NCI-H446 treated with DMSO at 0.1 percent for 48 hours (cell line): ENCODE measurements around the gene SAMD13.
"Not testable (repeated sequence)": the region's sequence is repeated elsewhere in the genome, so short reads cannot be mapped to it uniquely, and the experiment has no call there.

Source experiments
- DNase-seq: peaks from one replicate; lab custom pipeline; 2025; lab: John Stamatoyannopoulos, UW

Gene SAMD13

DNA sequence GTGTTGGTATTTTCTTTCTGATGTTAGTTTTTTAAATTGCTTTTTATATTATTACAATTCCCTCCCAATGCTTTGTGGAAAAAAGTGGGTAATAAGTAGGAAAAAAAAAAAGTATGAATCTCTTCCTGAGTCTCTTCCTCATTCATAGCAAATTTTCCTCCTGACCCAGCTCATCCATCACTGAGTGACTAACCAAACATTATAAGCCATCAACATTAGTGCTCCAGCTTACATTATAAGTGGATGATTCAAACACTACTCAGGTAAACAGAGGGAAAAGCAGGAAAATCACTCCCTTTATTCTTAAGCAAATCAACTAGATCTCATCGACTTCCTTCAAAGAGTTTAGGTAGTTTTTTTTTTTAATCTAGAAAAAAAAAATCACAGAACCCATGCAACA, 15.4 kb upstream of the SAMD13 start:
- DNase-seq: no peak

DNA sequence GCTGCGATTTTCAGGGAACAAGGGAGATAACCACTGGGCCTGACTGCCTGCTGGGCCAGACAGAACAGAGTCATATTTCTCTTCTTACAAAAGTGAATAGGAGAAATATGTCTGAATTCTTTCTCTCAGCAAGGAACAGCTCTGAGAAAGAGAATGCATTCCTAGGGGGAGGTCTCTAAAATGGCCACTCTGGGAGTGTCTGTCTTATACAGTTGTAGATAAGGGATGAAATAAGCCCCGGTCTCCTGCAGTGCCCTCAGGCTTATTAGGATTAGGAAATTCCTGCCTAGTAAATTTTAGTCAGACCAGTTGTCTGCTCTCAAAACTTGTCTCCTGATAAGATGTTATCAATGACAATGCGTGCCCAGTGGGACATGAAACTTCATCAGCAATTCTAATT, 14.1 kb upstream of the SAMD13 start:
- DNase-seq: not testable (repeated sequence)

DNA sequence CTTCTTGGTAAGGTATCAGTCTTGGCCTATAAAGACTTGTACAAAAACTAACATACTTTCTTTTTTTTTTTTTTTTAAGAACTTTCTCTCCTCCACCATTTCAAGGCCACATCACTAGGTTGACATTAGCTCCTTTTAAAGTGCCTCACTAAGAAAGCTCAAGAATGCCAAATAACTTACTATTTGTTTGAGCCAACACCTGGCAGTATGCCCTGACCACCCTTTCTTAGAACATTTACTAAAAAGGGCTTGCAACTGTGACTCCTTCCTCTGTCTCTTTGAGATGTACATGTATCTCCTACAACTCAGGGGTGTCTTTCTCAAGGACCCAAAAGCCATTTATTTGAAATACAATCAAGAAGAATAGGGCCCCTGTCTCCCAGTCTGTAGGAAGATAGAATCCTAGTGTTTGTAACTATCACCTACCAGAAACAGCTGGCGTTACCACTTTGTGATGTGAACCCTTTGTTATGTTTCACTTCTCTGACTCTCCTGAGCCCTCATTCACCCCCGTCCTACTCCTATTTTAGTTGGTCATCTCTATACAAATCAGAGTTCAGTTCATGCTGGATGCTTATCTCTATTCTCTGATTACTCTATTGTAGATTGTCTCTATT, 12.2 kb upstream of the SAMD13 start:
- DNase-seq: no peak

DNA sequence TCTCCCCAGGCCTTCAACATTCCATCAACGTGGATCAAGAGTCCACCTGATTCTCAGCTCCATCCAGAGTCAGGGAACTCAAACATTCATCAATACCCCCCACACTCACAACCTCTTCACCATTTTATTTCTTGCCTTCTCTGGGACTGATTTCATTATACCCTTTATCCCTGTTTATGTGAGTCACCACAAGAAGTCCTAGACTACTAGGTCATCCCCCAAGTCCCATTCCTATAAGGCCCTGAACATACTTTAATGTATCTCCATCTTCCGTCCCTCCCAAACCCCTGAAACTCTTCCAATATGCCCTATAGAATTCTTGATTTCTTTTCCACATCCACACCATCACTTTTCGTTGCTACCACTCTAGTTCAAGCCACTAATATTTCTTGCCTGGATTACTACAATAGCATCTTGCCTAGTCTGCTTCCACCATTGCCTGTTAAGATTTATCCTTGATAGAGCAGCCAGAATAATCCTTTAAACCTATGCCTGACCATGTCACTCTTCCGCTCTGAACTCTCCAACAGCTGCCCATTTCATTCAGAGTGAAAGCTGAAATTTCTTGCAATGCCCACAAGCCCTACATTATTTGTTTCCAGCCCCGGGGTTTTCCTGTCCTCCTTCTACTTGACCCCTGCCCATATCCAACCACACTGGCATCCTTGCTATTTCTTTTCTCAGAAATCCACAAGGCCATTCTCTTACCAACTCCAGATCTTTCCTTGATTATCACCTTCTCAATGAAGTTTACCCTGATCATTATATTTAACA, 9.4 kb upstream of the SAMD13 start:
- DNase-seq: no peak

DNA sequence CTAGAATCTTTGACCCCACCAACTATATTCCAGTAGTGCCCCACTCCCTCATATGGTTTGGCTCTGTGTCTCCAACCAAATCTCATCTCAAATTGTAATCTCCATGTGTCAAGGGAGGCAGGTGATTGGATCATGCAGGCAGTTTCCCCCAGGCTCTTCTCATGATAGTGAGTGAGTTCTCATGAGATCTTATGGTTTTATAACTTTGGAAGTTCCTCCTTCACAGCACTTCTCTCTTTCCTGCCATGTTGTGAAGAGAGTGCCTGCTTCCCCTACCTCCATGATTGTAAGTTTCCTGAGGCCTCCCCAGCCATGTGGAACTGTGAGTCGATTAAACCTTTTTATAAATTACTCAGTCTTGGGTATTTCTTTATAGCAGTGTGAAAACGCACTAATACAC, 7.7 kb upstream of the SAMD13 start:
- DNase-seq: no peak

DNA sequence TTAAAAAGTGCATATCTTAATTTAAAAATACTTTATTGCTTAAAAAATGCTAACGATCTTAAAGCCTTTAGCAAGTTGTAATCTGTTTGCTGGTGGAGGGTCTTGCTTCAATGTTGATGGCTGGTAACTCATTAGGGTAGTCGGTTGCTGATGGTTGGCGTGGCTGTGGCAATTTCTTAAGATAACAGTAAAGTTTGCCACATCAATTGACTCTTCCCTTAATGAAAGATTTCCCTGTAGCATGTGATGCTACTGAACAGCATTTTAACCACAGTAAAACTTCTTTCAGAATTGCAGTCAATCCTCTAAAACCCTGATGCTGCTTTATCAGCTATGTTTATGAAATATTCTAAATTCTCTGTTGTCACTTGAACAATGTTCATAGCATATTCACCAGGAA, 6.8 kb upstream of the SAMD13 start:
- no peak for DNase-seq

DNA sequence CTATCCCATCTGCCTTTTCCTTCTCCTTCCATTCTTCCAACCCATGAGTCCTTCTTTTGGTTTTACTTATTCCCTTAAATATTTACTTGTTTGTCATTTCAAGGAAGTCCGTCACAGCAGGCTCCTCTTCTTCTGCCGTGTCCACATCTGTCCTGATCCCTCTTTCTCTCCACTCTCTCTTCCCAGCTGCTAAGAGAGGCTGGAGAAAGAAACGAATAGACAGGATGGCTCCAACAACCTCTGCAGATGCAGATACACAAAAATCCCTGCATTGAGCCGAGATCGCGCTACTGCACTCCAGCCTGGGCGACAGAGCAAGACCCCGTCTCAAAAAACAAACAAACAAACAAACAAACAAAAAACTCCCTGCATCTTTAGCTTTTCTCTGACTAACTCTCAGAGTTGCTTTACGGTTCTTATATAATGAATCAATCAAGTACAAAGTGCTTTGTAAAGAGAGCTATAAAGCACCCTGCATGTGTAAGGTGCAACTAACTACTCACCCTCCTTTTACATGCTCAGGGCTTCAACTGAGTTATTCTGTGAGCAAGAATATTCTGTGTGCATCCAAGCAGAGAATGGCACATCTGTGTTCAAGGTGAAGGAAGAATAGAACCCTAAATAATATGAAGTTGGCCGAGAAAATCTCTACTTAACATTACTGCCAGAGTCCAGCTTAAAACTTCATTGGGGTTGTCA, 3.8 kb upstream of the SAMD13 start:
- no peak for DNase-seq

DNA sequence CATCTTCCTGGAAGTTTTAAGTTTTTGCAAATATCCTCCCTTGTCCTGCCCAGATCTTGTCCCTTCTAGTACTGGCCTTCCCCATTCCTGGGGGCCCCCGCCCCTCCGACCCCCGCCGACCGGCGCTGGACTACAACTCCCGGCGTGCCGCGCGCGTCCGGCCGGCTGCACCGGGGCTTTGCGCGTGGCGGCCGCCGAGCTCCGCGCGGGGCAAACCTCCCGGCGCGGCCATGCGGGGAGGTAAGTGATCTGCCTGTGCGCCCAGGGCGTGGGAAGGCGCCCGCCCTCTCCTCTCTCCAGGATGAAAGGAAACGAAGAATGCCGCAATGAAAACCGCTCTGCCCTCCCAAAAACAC, 3.2 kb upstream of the SAMD13 start:
- no peak for DNase-seq

DNA sequence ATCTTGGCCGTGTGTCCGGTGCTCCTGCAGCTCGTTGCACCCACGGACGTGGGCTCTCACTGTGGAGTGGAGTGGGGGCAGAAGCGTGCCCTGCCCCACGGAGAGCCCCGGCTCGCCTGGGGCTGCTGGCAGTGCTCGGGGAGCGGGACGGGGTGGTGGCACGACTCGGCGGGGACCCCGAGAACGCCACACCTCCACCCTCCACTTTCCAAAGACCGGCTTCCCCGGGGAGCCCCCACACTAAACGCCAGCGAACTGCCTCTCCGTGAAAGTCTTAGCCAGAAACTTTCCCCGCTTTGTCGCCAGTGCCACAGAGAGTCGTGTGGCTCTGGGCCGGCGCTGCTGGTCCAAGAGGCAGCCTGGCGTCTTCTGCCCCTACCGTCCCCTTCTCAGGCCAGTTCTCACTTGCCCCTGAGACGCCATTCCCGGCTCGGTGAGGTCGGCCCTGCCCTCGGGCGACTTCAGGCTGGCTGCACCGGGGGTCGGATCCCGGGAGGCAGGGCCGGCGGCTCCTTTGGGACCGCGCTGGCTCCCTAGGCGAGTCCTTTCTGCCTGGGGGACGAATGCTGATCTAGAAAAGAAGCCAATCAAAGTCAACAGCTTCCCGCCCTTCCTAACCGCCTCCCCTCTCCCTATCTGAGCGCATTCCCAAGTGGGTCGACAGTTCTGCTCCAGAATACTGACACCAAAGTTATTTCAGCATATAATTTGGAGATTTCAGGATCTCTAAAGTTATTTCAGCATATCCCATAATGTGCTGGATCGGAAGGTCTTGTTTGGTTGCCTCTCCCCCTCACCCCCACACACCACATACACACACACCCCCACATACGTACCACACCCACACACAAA, 2.6 kb upstream of the SAMD13 start:
- DNase-seq: peak; percentile 43

DNA sequence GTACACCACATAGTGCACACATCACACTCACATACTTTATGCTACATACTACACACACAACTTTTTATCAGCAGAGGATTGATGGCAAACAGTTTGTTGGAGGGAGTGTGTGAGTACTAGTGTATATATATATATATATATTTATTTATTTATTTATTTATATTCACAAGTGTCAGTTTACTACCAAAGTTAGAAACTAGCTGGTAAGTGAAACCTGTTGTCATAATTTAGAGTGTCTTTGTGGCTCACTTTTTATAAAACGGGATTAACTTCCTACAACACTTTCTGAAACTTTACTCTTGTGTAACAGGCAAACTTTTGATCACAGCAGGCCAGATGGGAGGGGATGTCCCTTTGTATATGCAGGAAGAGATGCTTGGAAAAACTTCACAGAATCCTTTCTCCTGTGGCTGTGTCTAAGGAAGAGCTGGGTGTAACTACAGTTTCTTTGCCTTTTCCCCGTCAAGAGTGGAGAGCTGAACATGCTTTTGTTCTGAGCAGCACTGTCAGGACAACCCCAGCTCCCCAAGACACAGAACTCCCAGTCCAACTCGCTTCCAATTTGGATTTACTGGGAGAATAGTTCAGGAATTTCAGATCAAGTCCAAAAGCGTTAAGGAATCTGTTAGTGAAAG, 1.9 kb upstream of the SAMD13 start:
- no peak for DNase-seq

DNA sequence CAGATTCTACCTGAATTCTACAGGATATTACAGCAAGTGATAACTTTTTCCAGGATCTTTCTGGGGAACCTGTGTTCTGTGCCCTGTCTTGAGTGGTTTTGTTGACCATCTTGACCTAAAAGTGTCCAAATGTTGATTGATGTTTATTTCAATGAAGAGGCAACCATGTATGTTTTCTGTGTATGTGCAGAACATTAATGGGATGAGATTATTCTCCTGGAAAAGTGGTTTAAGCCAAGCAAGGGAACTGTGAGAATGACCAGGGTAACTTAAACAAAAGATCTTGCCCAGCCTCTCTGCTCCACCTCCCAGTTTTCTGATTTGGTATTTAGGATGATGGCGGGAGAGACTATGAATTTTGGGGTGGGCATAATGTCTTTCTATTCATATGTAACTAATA, 1.0 kb upstream of the SAMD13 start:
- DNase-seq: no peak

DNA sequence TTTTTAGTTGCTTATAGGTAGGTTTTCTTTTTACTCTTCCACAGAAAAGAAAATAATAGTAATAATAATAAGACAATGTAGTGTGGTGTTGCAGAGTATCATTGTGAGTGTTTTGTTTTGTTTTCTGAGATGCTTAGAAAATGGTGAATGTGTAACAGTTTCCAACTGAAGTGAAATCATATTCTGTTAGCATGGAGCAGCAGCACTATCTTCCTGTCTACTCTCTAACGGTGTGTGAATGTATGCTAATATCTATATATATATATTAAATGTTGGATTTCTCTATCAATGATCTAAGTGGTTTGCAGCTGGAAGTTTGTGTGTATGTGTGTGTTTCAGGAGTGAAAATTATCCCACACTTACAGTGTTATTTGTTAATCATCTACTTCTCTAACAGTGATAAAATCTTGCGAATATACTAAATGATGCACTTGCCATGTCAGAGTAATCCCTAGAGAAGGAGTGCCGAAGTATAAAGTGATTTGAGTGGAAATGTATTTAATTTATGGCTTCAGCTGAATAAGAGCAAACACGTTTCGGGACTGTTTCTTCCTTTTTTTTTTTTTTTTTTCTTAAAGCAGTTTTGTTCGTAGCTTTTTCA, 377 bp downstream of the SAMD13 start:
- peak; percentile 49 for DNase-seq

DNA sequence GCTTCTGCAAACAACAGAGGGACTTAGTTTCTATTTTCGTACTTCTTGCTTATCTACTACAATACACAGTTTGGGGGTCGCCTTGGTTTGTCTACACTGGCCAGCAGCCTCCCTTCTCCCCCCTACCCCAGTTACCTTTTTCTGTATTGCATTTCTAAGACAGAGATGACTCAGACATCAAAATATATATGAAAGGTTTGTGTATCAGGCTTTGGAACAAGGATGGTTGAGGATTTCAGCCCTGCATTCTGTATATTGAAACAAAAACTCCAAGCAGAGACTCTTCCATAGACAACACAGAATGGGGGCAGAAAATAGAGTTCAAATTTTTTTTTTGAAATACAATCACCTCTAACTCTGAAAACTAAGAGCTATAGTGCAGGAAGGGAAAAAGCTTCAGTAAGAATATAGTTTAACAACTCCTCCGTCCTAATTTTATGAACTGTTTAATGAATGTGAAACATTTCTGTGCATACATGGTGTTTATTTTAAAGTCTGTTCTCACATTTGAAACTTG, 1.9 kb downstream of the SAMD13 start:
- DNase-seq: no peak

DNA sequence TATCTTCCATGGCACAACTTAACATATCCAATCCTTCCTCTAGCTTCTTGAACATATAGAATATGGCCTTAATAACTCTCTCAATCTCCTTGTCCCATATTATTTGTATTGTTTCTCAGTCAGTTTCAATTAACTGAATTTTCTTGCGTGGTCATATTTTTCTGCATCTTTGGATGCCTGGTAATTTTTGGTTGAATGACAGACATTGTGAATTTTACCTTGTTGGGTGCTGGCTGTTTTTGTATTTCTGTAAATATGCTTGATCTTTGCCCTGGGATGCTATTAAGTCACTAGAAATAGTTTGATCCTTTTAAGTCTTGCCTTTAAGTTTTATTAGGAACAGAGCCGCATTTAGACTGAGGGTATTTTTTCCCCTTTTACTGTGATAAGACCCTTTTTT, 5.9 kb downstream of the SAMD13 start:
- no peak for DNase-seq

DNA sequence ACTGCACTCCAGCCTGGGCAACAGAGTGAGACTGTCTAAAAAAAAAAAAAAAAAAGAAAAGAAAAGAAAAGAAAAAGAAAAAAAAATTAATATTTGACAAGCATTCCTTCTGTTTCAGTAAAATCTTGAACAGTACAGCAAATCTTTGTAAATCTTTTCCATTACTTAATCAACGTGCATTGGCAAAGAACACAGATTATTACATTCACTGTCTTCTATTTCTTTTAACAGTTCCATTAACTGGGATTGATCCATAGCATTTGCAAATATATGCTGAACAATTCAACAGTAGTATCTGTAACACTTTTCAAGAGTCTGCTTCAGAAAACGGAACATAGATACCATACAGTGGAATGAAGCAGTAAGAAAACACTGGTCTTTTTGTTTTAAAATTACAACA, 9.8 kb downstream of the SAMD13 start:
- DNase-seq: no peak

DNA sequence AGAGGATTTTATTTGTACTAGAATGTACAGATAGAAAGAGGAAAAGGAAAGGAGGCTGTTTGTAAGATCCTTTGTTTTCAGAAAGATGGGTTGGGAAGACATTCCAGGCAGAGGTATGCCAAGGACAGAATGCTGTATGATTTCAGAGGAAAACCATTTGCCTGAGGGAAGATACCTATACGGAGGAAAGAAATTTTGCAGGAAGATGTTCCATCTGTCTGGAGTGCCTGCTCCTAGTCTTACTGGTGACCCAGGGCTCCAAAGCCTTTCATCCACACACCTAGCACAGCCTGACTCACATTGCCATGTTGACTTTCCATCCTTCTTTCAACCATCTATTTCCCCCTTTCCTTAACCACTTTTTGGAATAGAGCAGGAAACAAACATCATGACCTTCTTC, 18.2 kb downstream of the SAMD13 start:
- no peak for DNase-seq

DNA sequence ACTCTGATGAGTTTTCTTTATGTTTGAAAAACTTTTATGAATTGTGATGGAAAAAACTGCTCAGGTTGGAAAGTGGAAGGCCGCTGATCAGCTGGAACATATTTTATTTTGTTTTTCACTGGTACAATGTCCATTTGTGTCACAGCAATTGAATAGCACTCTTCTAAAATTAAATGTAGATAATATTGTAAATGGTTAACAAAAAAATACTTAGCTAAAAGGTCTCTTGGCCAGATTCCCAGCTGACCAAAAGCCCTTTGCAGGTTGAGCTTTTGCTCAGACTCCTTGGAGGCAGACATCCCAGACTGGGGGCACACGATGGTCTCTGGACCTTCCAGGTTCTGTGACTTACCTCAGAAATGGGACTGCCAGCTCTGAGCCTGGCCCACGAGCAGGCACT, 26.3 kb downstream of the SAMD13 start:
- DNase-seq: no peak

DNA sequence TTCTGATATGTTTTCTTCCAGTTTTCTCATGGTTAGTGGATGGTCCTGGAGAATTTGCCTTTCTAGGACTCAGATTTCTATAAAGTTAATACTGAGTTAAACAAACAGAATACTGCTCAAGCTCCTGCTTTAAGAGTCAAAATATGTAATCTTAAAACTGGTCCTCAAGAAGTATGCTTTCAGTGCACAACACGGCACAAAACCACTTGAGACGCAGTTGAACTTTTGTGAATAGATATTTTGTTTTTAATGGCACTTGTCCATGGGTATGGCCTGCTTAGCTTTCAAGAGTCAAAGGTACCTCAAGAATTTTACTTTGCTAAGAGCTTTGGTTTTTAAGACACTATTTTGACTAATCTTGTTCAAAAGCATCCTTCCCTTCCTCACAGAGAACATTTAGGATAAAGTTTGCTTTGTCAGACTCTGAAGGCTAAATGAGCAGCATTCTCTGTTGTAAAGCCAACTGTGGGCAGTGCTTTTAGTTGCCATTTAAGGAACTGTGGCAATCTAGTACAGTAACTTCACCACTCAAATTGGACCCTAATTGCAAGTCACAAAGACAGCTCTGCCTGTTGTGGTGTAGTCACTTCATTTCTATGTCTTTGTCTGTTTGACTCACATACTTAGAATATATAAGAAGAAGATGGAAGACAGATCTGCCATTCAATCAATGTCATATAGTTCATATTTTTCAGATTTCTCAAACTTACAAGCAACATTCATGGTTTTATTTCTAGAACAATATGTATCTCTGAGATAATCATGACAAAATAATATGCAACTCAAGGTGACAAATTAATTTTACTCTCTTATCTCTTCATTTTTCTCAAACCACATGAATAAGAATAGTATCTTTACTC, 28.8 kb downstream of the SAMD13 start:
- no peak for DNase-seq

DNA sequence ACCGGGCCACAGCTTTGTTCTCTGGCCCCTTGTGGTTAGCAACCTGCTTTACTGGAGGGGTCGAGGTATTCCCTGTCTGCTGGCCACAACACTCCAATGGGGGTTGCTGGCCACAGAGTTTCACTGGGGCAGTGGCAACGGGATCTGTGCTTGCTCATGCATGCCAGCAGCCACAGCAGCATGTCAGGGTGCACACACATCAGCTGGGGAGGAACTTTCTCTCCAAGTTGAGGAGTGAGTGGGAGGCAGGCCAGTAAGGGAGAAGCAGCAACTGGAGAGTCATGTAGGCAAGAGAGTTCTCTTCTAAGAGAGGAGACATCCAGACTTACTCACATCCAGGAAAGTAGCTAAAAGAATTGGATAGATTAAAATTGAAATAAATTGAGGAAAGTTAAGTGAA, 38.0 kb downstream of the SAMD13 start:
- DNase-seq: no peak

DNA sequence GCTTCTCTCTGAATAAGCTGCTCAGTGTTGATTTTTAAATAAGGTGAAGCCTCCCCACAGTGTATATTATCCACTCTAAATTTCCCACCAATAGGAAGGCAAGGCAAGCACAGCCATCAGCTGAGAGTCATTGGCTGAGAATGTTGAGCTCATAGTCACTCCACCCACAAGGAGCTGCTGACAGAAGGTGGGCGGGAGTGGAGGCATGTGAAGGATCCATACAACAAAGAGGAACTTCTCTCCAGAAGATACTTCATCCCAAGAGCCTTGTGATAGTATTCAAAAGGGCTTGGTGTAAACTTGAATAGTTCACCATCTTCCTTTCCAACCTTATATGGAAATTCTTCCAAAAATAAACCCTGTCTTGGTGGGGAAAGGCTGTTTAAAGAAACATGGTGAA, 42.8 kb downstream of the SAMD13 start:
- no peak for DNase-seq
